GM18526 (cell line): ENCODE measurements around the gene TTC7B.

ENCODE experiments used
- POLR2A ChIP-seq: IDR thresholded peaks from 3 replicates; pipeline ENCODE4 v1.6.1; 2011; ENCODE audit not compliant: insufficient read length; ENCODE audit errors: extremely low read depth

TTC7B gene

DNA sequence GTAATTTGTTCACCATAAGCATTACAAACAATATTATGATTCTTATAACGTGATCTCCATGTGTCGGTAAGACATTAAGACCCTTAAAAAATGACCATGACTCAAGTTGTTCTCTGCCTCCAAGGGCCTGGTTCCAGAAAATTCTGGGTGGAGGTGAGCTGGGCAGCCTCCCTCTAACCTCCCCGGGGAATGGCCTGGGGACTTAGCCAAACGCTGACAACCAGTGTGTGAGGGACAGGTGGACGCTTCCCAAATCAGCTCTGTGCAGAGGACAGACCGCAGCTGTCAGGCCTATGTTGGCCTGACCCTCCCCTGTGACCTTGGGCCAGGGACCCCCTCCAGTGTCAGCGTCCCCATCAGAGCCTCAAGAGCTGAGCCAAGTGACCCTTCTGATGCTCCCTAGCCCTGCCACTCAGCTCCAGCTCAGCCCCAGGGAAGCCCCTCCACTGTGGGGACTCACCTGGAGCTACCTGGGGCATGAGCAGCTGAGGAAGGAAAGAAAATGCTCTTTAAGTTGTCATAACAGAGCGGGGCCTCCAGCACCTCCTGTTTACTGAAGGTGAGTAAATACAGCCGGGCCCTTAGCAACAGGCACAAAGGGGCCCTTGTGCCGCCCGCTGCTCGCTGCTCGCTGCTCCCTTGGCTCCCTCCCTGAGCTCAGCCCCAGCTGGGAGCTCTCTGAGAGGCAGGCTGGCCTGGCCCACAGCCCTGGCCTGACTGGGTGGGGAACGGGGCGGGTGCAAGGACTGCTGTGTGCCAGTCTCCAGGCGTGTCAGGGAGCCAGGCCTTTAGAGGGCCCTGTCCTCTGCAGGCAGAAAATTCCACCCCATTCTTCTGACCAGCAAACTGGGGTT is 302.8 kb downstream of the TTC7B start:
- TF ChIP-seq POLR2A: no peak

DNA sequence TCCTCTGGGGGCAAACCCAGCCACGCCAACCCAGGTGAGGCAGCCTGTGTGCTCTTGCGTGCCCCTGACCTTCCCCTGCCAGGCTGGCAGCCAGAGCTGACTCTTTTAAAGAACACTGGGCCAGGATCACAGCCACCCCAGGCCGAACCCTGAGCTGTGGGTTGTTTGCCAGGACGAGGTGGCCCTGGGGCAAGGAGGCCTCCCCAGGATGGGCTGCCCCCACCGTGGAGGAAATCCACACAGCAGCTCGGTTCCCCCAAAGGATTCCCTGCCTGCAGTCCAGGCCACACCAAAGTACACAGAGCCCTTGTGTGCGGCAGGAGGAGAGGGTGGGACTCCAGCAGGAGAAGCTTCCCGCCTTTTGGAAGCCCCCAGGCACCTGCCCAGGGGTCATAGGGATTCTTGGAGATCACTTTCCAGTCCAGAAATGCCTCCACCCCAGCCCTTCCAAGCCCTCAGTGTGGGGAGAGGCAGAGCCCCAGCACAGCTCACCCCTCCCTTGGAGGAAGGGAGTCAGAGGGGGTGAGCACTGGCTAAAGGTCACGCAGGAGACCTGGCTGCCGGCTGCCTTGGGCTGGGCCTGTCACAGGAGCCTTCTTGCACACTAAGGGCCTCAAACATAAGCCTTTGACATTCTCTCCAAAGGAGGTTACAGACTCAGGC is 303.8 kb downstream of the TTC7B start:
- TF ChIP-seq POLR2A: no peak

DNA sequence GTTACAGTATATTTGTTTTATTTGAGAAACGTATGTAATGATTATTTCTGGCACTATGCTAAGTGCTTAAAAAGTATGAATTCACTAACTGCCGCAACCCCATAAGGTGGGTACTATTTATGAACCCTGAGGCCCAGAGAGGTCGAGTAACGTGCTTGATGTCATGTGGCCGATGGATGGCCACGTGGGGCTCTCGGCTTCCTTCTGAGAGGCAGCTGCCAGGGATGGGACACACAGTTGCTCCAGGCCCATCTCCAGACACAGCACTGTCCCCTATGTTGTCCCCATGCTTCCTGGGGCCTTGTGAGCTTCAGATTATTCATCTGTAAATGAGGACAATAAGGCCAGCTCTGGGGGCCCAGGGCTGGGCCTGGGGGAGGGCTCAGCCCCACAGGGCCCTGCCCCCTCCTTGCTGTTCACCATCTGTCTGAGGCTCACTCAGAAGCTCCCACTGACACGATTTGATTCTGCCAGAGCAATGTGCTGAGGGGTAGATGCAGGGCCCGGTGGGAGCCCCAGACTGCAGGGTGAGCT is 304.4 kb downstream of the TTC7B start:
- TF ChIP-seq POLR2A: no peak

DNA sequence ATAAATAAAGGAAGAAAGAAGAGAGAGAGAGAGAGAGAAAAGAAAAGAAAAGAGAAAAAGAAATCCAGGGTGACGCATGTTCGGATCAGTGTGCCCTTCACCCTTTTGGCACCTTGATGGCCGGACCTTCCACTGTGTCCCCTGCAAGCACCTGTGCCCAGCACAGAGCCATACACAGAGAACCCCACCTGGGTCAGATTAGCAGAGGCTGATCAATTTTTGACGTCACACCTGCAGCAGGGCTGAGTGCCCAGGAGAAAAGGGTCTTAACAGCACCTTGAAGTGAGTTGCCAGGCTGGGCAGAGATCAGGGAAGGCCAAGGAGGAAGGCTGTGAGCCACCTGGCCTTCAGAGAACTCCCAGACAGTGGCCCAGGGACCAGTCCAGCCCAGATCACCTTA is 305.0 kb downstream of the TTC7B start:
- TF ChIP-seq POLR2A: no peak

DNA sequence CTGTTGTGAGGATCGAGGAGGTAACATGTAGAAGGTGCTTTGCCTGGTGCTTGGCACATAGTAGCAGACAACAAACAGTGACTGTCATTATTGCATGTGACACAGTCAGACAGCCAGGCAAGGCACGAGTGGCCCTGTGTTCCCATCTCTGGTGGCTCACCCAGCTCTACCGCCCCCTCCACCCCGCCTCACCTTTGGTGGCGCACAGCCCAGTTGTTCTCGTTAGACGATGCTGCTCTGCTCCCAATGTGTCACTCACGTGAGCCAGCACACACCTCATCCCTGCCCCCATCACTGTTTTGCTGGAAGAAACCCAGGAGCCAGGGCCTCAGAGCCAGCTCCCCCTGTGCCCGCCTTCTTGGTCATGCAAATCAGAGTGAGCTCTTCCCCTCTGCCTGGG is 306.1 kb downstream of the TTC7B start:
- TF ChIP-seq POLR2A: no peak

DNA sequence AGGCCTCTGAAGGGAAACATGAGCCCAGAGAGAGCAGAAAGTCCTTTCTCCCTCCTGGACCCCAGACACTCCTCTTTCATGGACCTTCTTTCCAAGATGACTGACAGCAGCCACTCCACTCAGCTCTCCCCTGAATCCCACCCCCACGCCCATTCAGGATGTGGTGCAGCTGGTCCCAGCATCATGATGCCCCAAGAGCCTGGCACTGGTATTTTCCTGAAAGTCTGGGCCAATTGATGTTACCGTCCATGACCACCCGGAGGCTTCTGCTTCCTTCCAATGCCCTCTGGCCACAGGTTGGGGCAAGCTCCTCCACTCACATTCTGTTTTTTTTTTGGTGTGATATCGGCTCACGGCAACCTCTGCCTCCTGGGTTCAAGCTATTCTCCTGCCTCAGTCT is 306.8 kb downstream of the TTC7B start:
- TF ChIP-seq POLR2A: no peak

DNA sequence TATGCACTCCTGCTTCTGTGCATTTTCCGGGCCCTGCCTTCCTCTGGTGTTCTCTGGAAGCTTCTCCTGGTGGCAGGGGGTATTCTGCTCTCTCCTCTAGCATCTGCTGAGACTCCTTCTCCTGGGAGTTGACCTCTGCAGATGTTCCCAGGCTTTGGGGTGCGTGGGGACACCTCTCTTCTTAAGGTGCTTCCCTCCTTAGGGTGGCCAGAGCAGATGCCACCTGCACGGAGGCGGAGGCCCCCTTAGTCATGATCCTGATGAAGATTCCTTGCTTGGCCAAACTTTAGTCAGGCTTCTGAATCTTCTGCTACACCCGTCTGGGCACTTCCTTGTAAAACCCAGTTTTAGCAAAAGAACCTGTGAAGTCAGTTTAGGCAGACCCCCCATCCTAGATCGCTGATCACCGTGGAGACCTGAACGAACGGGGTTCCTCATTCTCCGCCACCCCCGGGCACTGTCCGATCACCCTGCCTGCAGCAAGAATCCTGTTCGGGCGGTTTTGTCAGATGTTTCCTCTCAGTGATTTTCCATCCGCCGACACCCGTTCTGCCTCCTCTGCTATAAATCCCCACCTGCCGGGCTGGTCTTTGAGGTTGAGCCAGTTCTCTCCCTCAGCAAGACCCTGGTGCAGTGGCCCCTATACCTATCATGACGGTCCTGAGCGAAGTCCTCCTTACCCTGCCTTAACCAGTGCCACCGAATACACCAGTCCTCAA is 307.5 kb downstream of the TTC7B start:
- TF ChIP-seq POLR2A: no peak

DNA sequence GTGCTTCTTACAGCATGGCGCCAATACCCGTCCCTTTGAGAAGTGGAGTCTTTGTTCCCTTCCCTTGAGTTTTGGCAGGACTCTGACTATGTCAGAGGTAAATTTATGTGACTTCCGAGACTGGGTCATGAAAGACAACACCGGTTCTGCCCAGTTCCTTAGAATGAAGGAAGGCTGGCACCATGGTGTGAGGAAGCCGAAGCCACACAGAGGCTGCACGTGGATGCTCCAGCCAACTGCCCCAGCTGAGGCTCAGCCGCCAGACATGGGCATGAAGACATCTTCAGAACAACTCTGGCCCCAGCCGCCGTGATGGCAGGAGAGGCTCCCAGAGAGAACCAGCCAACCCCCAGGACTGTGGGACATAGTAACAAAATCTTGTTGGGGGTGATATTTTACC is 308.2 kb downstream of the TTC7B start:
- TF ChIP-seq POLR2A: no peak

DNA sequence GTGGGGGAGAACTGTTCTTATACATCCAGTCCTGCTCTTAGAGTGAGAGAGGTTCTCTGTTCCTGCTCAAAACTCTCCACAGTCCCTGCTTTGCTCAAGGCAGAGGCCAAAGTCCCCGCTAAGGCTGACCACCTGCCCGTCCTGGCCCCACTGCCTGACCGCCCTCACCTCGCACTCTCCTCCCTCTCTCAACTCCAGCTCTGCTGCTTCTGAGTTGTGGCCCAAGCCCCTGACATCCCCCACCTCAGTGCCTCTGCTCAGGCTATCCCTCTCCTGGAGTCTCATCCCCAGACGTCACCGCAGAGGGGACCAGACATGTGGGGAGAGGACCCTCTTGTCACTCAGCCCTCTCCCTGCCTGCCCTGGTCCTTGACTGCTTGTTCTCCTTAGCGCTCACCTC is 308.8 kb downstream of the TTC7B start:
- no peak for TF ChIP-seq POLR2A

DNA sequence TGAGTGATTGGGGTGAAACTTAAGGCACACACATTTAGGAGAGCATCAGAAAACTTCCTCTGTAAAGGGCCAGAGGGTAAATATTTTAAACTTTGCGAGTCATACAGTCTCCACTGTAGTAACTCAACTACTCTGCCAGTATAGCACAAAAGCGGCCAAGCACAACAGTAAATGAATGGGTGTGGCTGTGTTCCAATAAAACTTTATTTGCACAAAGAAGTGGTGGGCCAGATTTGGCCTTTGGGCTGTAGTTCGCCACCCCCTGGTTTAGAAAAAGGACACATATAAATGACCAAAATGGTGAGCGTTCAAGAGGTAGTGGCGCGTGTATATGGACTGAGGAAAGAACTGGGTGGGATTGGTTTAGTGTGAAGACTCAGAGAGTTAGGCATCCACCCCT is 309.5 kb downstream of the TTC7B start:
- TF ChIP-seq POLR2A: no peak

DNA sequence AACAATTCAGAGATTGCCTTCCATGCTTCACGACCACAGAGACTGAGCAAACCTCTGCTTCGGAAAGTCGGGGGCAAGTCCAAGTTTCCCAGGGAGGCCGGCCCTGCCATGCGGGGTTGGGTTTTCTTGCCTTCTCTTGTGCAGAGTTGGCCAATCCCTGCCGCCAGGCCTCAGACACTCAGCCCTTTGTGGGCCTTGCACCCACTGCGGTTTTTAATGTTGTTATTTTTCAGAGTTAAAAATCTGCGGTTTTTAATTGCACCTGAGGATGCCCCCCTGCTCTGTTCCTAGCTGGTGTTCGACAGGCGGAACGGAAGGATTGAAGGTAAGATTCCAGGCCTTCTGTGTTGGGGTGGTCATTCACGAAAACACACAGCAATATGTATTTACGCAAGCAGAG is 310.7 kb downstream of the TTC7B start:
- no peak for TF ChIP-seq POLR2A

DNA sequence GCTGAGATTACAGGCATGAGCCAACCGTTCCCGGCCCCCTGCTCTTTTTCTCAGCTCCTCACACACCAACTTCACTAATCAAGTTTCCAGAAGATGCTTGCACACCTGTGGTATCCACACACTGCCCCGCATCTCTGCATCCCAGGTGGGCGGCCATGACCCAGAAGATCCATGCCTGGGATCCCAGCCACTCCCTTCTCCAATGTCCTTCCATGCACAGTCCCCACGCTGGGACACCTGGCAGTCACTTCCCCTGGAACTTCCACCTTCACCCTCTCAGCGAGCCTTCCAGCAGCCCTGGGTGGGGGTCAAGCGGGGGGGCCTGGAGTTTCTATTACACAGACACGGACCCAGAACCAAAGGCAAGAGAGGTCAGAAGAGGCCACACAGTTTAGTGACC is 311.6 kb downstream of the TTC7B start:
- no peak for TF ChIP-seq POLR2A

DNA sequence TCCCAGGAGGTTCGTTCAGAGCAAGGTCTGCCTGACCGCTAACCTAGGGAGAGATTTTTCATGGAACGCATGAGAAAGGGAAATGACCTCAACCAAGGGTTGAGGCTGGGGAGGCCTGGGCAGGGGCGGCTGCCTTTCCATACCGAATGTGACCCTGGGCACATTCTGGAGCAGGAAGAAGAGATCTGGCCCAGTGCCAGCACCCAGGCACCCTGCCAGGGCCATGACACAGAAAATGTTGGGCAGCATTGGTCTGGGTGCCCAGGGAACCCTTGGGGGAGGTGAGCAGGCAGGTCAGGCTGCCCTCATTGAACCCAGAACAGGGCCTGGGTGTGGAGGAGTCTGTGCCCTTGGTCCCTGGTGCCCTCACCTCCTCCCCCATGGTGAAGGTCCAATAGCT is 312.6 kb downstream of the TTC7B start:
- no peak for TF ChIP-seq POLR2A

DNA sequence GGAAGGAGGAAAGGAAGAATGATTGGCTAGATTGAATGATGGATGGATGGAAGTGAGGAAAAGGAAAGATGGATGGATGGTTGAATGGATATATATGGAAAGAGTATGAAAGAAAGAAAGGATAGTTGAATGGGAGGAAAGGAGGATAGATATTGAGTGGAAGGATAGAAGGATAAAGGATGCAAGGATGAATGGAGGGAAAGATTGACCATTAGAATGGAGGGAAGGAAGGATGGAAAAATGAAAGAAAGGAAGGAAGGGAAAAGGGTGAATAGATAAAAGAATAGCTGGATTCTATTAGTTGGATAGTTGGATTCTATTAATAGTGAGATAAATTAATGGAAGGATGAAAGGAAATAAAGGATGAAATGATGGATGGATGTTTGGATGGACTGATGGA is 313.5 kb downstream of the TTC7B start:
- no peak for TF ChIP-seq POLR2A

DNA sequence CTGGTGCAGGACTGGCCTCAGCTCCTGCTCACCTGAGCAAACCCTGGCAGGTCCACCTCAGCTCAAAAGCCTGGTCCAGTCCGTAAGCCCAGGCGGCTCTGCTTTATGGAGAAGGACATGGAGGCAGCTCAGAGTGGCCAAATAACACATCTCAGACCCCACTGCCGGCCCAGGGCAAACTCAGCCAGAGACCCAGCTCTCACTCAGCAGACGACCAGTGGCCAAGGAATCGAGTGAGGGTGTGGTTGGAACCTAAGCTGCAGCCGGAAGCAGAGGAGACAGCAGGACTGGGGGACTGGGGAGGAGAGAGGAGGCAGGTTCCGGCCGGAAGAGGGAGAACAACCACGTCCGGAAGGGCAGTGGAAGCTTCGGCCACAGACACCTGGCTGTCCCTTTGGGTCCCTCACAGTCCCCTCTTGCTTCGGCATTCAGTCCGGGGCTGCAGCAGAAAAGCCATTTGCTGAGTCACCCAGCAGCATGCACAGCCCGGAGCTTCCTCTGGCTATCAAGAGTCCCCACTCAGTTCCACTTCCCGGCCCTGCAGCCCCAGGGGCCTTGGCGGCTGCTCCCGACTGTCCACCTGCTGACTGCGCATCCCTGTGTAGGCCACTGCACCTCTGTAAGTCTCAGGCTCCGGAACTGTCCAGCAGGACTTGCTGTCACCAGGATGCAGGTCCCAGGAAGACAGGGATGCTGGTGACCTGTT is 315.4 kb downstream of the TTC7B start:
- no peak for TF ChIP-seq POLR2A

DNA sequence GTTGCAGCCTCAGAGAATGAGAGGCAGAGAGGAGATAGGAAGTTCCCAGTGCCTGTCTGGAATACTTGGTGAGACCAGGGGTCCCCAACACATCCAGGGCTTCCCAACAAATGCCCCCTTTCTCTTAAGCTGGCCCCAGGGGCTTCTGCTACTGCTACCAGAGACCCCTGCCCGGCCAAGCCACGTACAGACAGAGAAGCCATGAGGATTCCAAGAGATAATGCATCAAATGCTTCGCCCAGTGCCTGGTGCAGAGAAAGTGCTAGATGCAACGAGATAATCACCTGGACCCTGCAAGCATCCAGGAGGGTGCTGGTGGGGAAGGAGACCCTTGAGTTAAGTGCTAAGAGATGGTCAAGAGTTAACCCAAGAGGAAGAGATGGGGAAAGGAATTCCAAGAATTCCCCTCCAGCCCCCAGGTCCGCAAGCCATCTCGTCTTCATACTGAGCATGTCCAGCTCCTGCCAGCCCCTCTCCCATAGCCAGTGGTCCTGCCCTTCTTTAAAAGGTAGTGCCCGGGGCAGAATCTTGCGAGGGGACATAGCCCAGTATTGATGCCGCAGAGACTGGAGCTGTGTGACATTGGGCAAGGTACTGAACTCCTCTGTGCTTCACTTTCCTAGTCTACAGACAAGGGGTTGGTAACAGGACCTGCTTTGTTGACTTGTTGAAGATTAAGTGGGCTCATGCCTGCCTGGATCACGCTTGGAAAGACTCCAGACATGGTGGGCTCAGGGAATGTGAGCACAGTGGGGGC is 316.1 kb downstream of the TTC7B start:
- TF ChIP-seq POLR2A: no peak
